Measurements from ENCODE around the gene FRRS1L. TPM values are rescaled to one million over a fixed set of nuclear protein-coding genes. Genes with fewer than 3 reads are reported as not detected.

FRRS1L gene
- total RNA-seq, 1 donor from 2014 or later = 1.1 TPM

- H3K27ac ChIP-seq (ENCODE audit: low read depth, low read length) = no peak overlapping the region
- no peaks in the 10 kb centered on the region for H3K9me3 Mint-ChIP-seq (ENCODE audit: unreplicated experiment)
- H3K4me2 ChIP-seq (ENCODE audit: low read length) = peak overlapping the region; percentile 58
These were observed 46.8 kb downstream of the FRRS1L start for GRCh38 chr9:109120204-109120789.

GRCh38 chr9:109119439-109120203, 47.4 kb downstream of the FRRS1L start, which contains the start of gene TMEM245:
Gene TMEM245, minus strand, starts transcription at chr9:109119947. Its CDS starts 34 bp downstream, at chr9:109119913.
- TF ChIP-seq CTCF (IDR thresholded peaks at IDR 0.05; ENCODE audit: insufficient read depth, low read depth, low read length) (no peak), EZH2 (IDR thresholded peaks at IDR 0.05; ENCODE audit: insufficient read depth, low read length) (no peak)
- peak; percentile 99 for DNase-seq (ENCODE audit: low read depth)
- H3K27ac Mint-ChIP-seq (ENCODE audit: unreplicated experiment) = peak within 1 kb of the TSS; percentile 85
- Histone ChIP-seq H3K4me1 (ENCODE audit: insufficient read depth, low read length) (peaks cover 13% of the 10 kb centered on the region), H3K9ac (ENCODE audit: low read length) (peak within 1 kb of the TSS; percentile 90), H2AFZ (ENCODE audit: low read depth, low read length) (peak within 1 kb of the TSS; percentile 80), H3K79me2 (ENCODE audit: insufficient read depth, low read length) (peaks cover 48% of the 10 kb centered on the region), H3K4me2 (ENCODE audit: low read length) (peak within 1 kb of the TSS; percentile 95), H3K36me3 (ENCODE audit: insufficient read depth, low read length) (no peaks in the 10 kb centered on the region), H3K4me3 (ENCODE audit: insufficient read depth, low read depth, low read length) (peak within 1 kb of the TSS; percentile 84), H3K27me3 (ENCODE audit: insufficient read depth, low read length) (no peaks in the 10 kb centered on the region), H4K20me1 (ENCODE audit: insufficient read depth, low read length) (peaks cover 44% of the 10 kb centered on the region), H3K9me3 (ENCODE audit: insufficient read depth, low read depth, low read length) (no peaks in the 10 kb centered on the region), H3K27ac (ENCODE audit: low read depth, low read length) (peak within 1 kb of the TSS; percentile 80)
- no peak for FAIRE-seq
- peaks cover 18% of the 10 kb centered on the region for H3K4me1 Mint-ChIP-seq (ENCODE audit: low read depth, unreplicated experiment)
- peaks cover 2% of the 10 kb centered on the region for H3K36me3 Mint-ChIP-seq (ENCODE audit: low read depth, unreplicated experiment)
- H3K4me3 Mint-ChIP-seq (ENCODE audit: unreplicated experiment) = peak within 1 kb of the TSS; percentile 96
- peaks cover 2% of the 10 kb centered on the region for H3K27me3 Mint-ChIP-seq (ENCODE audit: low read depth, unreplicated experiment)
- no peaks in the 10 kb centered on the region for H3K9me3 Mint-ChIP-seq (ENCODE audit: unreplicated experiment)

More at GRCh38 chr9:109120204-109120789, 46.8 kb downstream of the FRRS1L start:
- Mint-ChIP-seq H3K36me3 (ENCODE audit: low read depth, unreplicated experiment) (peaks cover 2% of the 10 kb centered on the region), H3K4me1 (ENCODE audit: low read depth, unreplicated experiment) (peaks cover 16% of the 10 kb centered on the region), H3K27me3 (ENCODE audit: low read depth, unreplicated experiment) (peaks cover 6% of the 10 kb centered on the region), H3K27ac (ENCODE audit: unreplicated experiment) (no peak overlapping the region), H3K4me3 (ENCODE audit: unreplicated experiment) (peak overlapping the region; percentile 67)
- Histone ChIP-seq H3K36me3 (ENCODE audit: insufficient read depth, low read length) (no peaks in the 10 kb centered on the region), H3K4me1 (ENCODE audit: insufficient read depth, low read length) (peaks cover 13% of the 10 kb centered on the region), H2AFZ (ENCODE audit: low read depth, low read length) (peak overlapping the region; percentile 6), H3K79me2 (ENCODE audit: insufficient read depth, low read length) (peaks cover 41% of the 10 kb centered on the region), H3K9ac (ENCODE audit: low read length) (peak overlapping the region; percentile 43), H3K9me3 (ENCODE audit: insufficient read depth, low read depth, low read length) (no peaks in the 10 kb centered on the region), H3K27me3 (ENCODE audit: insufficient read depth, low read length) (no peaks in the 10 kb centered on the region), H3K4me3 (ENCODE audit: insufficient read depth, low read depth, low read length) (no peak overlapping the region), H4K20me1 (ENCODE audit: insufficient read depth, low read length) (peaks cover 37% of the 10 kb centered on the region)
- no peak for FAIRE-seq
- DNase-seq (ENCODE audit: low read depth) = no peak
- TF ChIP-seq EZH2 (IDR thresholded peaks at IDR 0.05; ENCODE audit: insufficient read depth, low read length) (no peak), CTCF (IDR thresholded peaks at IDR 0.05; ENCODE audit: insufficient read depth, low read depth, low read length) (no peak)

All from astrocyte (in vitro differentiated cells and primary cell).